ENCODE results near the gene DDX41.

DNA sequence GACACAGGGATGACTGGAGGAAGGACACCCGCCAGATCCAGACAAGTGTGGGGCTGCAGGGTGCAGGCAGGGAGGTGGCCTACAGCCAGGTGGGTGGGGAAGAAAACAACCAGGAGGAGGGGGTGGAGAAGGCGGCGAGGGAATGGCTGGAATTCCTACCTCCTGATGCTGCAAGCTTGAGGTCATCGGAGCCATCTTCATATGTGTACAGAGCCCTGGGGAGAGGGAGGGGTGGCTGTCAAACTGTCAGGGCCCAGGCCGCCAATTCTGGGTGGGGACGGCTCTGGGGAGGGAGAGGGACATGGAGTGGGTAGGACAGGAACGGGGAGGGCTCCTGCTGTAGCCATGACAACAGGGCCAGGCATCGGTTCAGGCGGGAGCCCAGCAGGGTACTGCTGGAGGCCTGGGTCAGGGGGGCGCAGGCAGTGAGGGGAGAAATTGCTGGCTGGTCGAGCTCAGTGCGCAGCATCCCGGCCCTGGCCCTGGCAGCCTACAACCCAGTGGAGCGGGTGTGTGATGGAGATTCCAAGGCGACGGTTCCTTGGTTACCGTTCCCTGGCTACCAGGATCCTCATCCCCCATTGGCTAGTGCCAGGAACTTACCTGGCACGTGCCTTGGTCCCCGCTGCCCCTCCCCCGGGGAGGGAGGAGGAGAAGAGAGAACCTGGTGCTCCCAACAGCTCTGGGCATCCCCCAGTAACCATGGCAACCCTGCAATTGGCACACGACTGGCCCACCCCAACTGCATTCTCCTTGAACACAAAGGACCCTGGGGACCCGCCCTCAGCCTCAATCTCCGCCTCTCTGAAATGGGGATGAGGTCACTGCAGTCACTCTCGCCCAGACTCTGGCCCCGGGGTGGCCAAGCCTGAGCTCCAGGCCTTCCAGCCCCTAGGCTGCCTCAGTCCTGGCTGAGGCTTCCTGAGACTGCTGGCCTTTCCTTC, 47.8 kb downstream of the DDX41 start:
- TF ChIP-seq, protein P1, sequence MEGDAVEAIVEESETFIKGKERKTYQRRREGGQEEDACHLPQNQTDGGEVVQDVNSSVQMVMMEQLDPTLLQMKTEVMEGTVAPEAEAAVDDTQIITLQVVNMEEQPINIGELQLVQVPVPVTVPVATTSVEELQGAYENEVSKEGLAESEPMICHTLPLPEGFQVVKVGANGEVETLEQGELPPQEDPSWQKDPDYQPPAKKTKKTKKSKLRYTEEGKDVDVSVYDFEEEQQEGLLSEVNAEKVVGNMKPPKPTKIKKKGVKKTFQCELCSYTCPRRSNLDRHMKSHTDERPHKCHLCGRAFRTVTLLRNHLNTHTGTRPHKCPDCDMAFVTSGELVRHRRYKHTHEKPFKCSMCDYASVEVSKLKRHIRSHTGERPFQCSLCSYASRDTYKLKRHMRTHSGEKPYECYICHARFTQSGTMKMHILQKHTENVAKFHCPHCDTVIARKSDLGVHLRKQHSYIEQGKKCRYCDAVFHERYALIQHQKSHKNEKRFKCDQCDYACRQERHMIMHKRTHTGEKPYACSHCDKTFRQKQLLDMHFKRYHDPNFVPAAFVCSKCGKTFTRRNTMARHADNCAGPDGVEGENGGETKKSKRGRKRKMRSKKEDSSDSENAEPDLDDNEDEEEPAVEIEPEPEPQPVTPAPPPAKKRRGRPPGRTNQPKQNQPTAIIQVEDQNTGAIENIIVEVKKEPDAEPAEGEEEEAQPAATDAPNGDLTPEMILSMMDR (IDR thresholded peaks at IDR 0.05), result no peak
- no peak for TF ChIP-seq POLR2A (IDR thresholded peaks at IDR 0.05)
- no peak for TF ChIP-seq POLR2AphosphoS5 (IDR thresholded peaks at IDR 0.05; ENCODE audit: insufficient read depth in 1 of 2, low read depth in 1 of 2)

Measured in vagina (tissue), 2 donors.